HG03521 (cell line): ENCODE measurements around the gene TMEM80.
"Not testable (repeated sequence)": the region's sequence is repeated elsewhere in the genome, so short reads cannot be mapped to it uniquely, and the experiment has no call there.

Source experiments
- ATAC-seq: cut with Tn5 transposase; IDR thresholded peaks from one replicate; pipeline ENCODE4 v1.9.1; 2021; ENCODE audit warnings: mild to moderate bottlenecking, moderate library complexity; ENCODE audit not compliant: unreplicated experiment

Gene TMEM80

GRCh38 chr11:679271-680207 lies 16.1 kb upstream of the TMEM80 start:
- ATAC-seq, result no peak

GRCh38 chr11:680476-680875 lies 15.1 kb upstream of the TMEM80 start:
- ATAC-seq, result no peak

DNA sequence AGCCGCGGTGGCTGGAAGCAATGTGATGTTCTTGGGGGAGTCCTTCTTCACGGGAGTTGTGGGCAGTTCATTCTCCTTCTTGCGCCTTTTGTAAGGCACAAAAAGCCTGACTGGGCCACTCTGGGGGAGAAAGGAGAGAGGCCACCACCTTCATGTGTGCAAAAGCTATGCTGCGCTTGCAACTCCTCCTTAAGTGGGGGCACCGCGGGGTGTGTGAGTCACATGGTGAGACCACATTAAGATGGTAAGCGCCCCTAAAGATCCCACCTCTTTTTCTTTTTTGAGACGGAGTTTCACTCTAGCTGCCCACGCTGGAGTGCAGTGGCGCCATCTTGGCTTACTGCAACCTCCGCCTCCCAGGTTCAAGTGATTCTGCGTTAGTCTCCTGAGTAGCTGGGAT lies 14.6 kb upstream of the TMEM80 start:
- ATAC-seq, result no peak

DNA sequence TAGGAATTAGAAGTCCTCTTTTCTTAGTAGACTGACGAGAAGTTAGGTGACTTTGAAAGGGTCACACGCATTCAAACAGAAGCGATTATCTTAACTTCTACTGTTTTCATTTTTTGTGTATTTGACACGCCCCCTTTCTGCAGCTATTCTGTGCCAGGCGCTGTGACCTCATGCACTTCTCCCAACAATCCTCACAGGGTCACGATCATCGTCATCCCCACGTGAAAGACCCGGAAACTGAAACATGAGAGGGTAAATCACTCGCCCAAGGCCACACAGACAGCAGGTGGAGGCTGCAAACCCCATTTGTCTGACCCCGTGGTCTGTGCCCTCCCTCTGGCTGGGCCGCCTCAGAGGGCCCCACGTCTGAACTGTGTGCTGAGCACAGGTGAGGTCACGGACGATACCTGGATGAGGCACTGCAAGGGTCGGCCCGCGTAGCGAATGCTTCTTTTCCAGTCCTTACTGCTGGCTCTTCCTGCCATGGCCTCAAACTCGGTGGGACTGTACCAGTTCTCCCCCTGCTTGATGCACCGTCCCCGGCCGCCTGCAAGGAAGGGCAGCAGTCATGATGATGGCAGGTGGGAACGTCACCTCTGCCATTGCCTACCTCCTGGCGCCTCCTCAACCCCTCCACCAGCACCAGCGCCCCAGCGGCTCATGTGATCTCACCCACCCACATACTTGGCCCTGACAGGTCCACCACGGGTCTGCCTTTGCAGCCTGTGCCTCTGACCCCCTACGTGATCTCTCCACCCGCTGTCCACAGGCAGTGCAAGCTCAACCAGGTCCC lies 9.0 kb upstream of the TMEM80 start:
- ATAC-seq, result no peak

DNA sequence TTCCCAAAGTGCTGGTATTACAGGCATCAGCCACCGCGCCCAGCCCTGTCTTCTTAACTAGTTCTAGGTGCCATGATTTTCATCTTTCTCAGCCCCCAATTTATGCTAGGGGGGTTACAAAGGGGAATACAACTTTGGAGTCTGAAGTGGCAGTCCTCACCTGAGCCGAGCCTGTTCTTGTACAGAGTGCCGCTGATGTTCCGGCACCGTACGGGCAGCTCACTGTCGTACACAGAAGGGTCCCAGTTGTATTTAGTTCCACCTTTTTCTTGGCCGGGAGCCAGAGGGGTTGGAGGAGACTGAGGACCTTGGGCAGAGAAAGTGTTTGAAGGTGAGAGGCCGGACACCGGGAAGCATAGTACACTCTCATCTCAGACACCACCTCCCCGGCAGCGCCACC lies 7.9 kb upstream of the TMEM80 start:
- no peak for ATAC-seq

DNA sequence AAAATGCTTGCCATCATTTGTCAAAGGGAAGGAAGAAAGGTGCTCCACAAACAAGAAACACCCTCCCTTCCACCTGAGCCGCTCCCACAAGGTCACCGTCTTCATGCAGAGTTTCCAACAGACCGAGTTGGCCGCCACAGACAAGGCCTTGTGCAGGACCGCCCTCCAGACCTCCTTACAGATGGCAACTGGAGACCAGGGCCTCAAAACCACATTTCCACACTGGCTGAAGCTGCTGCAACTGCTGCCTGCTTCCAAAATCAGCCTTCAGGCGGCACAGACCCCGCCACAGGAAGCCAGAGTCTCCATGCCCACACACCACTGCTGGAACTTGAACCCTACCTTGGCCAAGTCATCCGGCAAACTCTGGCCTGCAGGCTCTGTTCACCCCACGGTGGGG lies 6.9 kb upstream of the TMEM80 start:
- no peak for ATAC-seq

DNA sequence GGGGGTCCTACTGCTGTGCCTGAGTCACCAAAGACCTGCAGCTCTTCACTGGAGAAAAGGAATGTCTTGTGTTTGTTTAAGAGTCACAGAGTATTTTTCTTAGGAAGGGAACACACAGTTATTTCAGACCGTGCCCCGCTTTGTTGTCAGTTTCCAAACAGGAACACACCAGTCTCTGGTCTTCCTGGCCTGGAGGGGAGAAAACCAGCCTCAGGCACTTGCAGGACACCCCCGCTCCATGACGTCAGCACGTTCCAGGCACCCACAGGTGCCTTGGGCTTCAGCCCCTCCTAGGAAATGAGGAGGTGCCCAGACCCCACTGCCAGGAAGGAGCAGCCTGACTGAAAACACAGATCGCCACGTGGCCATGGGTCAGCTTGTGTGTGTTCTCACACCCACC lies 6.0 kb upstream of the TMEM80 start:
- no peak for ATAC-seq

DNA sequence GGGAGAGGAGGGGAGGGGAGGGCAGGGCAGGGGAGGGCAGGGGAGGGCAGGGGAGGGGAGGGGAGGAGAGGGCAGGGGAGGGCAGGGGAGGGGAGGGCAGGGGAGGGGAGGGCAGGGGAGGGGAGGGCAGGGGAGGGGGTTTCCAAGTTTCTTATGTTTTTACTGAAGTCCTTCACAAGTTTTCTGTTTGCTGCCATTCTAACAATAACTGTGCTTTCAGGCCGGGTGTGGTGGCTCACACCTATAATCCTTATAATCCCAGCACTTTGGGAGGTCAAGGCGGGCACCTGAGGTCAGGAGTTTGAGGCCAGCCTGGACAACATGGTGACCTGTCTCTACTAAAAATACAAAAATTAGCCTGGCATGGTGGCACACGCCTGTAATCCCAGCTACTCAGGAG lies 5.4 kb upstream of the TMEM80 start:
- ATAC-seq, result not testable (repeated sequence)

GRCh38 chr11:690738-691633 lies 4.6 kb upstream of the TMEM80 start:
- ATAC-seq, result no peak

DNA sequence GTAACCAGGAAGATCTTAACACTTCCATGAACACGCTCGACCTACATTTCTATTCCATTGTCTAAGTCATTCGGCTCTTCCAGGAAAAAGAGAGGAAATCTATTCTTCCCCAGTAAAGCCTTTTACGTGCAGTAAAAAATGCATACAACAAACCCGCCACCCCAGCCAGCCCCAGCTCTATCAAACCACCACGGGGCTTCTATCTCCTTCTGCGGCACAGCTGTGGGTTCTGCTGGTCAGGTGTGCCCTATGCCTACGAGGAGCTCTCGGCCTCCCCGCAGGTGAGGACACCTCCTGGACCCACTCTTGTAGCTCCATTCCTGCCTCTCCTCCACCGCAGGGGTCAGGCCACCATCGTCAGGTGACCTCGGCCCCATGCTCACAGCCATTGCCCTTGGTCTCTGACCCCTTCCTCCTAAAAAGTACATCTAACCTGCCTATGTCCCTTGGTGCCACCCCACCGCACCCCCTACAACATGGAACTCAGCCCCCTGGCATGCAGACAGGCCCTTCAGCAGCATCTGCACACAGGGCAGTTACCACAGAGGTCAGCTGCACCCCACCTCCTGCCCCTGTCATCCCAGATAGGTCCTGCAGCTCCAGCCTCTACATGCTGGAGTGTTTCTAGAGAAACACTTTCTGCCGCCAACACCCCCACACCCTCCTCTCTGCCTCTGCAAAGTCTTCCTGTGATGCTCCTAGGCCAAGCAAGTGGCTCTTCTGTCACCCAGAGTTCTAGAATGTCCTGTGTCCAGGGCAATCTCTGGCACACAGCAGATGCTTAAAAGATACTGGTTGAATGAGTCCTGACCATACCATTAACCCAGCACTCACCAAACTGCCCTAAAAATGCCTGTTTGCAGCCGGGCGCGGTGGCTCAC lies 3.7 kb upstream of the TMEM80 start:
- no peak for ATAC-seq

GRCh38 chr11:692824-693414 lies 2.7 kb upstream of the TMEM80 start:
- ATAC-seq, result no peak

DNA sequence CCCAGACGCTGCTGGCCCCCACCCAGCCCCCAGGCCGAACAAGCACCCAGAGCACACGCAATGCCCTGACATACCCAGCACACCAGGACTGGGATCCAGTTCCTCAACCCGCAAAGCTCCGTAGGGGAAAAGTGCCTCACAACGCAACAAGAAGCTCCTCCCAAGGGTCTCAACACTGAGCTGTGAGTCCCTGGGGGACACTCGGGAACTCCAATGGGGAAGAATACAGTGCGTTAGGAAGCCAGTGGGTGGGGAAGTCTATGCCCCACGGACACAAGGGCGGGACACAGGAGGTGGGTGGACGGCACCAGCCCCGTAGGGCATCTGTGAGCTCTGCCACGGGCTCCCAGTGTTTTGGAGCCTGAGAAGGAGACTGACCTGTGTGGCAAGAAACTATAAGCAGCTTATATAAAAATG lies 2.2 kb upstream of the TMEM80 start:
- no peak for ATAC-seq

GRCh38 chr11:693887-694562 lies 1.6 kb upstream of the TMEM80 start:
- no peak for ATAC-seq

- ATAC-seq, result peak; percentile 76
Measured at GRCh38 chr11:694563-695287, 891 bp upstream of the TMEM80 start, which contains the start of gene DEAF1. TSS of gene DEAF1 (minus strand) at chr11:695222. CDS start at chr11:695047, 175 bp downstream.

DNA sequence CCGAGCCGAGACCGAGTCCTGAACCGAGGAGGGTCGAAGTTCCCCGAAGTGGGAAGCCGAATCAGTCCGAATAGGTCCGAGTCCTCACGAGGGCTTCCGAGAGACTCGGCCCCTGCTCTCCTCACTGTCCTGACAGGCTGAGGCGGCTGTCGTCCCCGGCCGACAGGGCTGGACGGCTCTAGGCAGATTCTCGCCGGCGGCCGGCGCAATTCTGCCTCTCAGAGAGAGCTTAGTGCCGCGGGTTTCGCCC lies 403 bp upstream of the TMEM80 start:
- ATAC-seq, result no peak

- ATAC-seq, result no peak
Measured at GRCh38 chr11:696955-697491, 1.4 kb downstream of the TMEM80 start.

GRCh38 chr11:697811-698311 lies 2.2 kb downstream of the TMEM80 start:
- no peak for ATAC-seq

DNA sequence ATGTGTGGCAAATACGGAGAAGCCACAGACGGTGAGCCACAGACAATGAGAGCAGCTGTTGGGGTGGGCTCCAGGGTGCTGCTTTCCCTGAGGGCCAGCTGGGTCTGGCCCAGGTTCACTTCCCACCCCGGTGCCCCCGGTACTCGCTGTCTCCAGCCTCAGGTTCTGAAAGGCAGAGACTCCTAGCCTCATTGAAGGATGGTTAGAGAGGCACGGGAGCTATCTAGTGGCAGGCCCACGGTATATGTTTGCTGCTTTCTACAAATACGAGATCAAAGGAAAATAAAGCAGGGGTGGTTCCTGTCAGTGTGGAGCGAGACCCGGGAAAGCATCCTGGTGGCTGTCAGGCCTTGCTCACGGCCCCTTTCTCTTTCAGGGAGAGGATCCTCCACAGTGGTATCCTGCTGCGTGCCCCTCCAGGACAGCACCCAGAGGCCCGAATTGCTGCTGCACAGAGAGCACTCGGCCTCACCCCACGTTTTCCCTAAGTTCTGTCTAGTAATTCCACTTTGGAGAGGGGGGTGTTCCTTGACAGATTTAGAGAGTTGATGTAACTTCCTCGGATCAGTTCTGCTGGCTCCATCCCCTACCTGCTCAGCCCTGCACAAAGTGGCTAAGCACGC lies 3.0 kb downstream of the TMEM80 start:
- ATAC-seq, result no peak
